HG03520 (cell line): Measurements from ENCODE around the gene TTR.

Experiments
- ATAC-seq: cut with Tn5 transposase; IDR thresholded peaks from one replicate; pipeline ENCODE4 v1.9.1; 2021; ENCODE audit warnings: mild to moderate bottlenecking, moderate library complexity; ENCODE audit not compliant: unreplicated experiment

The TTR gene

DNA sequence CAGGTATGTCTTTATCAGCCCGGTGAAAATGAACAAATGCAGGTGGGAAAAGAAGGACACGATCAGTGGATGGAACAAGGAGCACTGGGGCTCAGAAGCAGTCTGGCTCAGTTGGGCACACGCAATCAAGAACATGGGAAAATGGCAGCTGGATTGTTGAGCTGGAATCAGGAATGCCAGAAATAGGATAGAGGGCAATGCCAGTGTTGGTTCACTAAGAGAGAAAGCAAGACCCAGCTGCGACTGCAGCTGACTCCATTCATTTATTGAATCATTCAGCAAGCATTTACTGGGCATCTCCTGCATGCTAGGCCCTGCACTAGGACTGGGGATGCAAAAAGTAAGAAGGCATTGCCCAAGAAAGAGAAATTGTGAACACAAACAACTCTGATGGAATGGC, 13.6 kb upstream of the TTR start:
- ATAC-seq, result no peak

DNA sequence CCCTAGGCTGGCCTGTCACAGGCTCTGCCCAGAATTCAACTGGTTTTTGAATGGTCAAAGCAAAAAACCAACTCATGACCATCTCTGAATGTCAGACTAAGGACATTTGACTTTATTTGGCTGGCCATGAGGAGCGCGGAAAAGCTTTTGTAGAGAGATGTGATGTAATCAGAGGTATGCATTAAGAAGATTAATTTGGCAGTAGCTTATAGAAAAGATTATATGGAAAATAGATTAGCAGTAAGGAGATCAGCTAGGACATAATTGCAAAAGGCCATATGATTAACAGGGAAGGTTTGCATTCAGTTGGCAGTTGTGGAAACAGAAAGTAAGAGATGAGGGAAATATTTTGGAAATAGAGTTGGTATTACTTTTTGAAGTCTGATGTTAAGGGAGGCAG, 12.3 kb upstream of the TTR start:
- no peak for ATAC-seq

DNA sequence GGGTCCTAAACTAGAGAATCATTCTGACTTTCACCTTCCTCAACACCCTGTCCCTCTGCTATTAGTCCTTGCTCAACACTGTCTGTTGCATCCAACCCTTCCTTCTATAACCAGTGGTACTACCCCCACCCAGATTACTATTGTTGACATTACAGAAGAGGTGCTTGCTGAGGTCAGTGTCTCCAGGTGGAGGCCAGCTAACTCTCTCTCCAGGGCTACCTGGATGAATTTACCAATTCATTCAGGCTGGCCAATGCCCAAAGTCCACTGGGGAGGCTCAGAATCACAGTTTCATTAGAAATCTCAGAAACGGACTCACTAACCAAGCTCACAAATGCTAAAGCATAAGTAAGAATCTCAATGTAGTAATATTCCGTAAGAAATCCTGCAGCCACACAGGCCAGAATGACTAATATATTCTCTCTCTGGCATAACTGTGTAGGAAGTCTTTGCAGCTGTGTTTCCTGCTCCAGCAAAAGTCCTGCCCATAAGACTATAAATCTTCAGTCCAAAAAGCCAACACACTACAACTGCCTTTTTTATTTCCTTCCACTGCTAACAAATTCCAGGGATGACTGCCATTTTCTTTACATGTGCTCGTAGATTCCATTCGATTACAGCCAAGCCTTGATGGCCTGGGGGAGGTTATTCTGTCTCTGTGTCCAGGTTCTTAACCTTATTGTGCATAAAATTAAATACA, 10.0 kb upstream of the TTR start:
- ATAC-seq, result no peak

DNA sequence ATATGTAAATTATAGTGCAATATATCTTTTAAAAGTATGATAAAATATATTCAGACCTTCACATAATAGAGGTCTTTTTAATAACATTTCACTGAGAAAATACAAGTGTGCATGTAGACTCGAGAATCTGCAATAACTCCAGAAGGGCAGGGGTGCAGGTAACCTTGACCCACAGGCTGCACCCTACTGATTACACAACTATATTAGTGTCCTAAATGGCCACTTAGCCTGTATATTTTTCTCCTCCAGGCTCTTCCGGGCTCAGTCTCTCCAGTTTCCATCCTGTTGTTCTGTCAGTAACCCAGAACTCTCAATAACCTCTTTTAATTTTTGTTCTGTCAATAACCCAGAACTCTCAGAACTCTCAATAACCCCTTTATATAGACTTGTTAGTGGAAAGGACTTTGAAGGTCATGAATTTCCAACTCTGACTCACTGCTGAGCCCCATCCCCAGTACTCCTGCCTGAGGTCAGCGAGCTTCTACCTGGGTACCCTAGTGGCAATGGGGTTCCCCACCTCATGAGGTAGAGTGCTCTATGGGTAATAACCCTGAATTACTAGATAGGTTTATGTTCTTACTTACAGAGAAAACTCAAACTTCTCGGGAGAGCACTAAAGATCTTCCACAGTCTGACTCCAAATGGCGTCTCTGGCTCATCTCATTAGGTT, 8.4 kb upstream of the TTR start:
- no peak for ATAC-seq

DNA sequence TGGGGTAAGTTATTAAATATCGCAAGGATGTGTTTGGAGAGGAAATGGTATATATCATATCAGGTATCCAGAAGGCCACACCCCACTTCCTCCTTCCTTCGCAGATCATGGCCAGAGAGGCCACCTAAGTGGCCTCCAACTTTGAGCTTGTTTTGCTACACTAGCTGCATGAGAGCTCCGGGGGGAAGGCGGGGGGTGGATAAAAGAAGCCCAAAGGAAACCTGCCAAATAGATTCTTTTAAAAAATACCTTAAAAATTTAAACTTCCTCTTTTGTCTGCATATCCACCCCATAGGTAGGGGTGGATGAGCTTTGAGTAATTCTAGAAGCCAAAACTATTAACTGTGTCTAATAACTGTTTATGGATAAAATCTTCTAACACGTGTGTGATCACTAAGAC, 5.7 kb upstream of the TTR start:
- no peak for ATAC-seq

DNA sequence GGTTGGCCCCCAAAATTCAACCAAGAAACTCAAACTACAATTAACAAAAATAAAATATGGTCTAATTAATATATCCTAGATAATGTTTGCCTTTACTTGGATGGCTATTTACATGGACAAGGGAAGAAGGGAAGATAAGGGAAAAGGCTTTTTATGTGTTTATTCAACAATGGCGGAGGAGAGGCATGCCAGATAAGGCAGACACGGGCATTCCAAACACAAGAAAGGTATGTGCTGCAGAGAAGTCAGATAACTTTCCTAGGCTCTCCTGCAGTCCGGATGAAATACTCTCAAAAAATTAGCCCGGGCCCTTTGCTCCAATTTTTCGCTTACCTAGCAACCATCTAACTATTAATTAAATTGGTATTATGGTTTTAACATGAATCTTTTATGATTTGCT, 5.1 kb upstream of the TTR start:
- ATAC-seq, result no peak

DNA sequence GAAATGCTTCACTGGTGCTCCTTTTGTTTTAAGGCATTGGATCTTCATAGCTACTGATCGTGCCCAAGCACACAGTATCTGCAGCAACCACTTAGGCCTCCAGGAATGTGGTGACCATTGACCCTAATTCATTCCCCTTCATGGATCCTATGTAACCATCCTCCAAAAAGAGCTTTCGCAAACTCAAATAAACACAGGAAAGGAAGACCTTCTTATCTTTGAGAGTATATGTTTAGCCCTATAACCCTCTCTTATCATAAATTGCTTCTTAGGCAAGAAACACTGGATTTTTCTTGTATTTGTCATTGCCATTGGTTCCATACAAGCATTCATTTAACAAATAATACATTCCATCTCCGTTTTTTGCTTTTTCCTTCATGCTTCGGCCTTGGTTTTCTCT, 4.1 kb upstream of the TTR start:
- no peak for ATAC-seq

DNA sequence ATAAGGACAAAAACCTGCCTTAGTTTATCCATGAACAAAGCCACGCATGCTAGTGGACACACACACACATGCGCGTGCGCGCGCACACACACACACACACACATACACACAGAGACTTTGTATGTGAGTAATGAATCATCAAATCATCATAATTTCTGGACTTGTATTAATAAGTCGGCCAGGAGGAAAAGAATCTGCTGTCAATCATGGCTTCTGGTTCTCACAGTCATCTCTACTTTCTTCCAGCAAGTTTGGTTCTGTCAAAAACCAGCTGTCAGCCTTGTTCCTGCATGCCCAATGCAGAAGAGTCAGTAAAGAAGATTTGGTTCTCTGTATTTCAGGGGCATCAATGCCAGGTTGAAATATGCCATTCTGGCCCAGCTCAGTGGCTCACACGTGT, 1.1 kb upstream of the TTR start:
- no peak for ATAC-seq

DNA sequence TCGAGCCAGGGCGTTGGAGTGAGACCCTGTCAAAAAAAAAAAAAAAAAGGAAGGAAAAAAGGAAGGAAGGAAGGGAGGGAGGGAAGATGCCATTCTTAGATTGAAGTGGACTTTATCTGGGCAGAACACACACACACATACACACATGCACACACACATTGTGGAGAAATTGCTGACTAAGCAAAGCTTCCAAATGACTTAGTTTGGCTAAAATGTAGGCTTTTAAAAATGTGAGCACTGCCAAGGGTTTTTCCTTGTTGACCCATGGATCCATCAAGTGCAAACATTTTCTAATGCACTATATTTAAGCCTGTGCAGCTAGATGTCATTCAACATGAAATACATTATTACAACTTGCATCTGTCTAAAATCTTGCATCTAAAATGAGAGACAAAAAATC, 564 bp upstream of the TTR start:
- no peak for ATAC-seq

DNA sequence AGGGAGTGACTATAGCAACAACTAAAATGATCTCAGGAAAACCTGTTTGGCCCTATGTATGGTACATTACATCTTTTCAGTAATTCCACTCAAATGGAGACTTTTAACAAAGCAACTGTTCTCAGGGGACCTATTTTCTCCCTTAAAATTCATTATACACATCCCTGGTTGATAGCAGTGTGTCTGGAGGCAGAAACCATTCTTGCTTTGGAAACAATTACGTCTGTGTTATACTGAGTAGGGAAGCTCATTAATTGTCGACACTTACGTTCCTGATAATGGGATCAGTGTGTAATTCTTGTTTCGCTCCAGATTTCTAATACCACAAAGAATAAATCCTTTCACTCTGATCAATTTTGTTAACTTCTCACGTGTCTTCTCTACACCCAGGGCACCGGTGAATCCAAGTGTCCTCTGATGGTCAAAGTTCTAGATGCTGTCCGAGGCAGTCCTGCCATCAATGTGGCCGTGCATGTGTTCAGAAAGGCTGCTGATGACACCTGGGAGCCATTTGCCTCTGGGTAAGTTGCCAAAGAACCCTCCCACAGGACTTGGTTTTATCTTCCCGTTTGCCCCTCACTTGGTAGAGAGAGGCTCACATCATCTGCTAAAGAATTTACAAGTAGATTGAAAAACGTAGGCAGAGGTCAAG, 955 bp downstream of the TTR start:
- no peak for ATAC-seq

DNA sequence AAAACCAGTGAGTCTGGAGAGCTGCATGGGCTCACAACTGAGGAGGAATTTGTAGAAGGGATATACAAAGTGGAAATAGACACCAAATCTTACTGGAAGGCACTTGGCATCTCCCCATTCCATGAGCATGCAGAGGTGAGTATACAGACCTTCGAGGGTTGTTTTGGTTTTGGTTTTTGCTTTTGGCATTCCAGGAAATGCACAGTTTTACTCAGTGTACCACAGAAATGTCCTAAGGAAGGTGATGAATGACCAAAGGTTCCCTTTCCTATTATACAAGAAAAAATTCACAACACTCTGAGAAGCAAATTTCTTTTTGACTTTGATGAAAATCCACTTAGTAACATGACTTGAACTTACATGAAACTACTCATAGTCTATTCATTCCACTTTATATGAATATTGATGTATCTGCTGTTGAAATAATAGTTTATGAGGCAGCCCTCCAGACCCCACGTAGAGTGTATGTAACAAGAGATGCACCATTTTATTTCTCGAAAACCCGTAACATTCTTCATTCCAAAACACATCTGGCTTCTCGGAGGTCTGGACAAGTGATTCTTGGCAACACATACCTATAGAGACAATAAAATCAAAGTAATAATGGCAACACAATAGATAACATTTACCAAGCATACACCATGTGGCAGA, 3.6 kb downstream of the TTR start:
- ATAC-seq, result no peak

DNA sequence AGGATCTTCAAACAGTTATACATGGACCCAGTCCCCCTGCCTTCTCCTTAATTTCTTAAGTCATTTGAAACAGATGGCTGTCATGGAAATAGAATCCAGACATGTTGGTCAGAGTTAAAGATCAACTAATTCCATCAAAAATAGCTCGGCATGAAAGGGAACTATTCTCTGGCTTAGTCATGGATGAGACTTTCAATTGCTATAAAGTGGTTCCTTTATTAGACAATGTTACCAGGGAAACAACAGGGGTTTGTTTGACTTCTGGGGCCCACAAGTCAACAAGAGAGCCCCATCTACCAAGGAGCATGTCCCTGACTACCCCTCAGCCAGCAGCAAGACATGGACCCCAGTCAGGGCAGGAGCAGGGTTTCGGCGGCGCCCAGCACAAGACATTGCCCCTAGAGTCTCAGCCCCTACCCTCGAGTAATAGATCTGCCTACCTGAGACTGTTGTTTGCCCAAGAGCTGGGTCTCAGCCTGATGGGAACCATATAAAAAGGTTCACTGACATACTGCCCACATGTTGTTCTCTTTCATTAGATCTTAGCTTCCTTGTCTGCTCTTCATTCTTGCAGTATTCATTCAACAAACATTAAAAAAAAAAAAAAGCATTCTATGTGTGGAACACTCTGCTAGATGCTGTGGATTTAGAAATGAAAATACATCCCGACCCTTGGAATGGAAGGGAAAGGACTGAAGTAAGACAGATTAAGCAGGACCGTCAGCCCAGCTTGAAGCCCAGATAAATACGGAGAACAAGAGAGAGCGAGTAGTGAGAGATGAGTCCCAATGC, 4.6 kb downstream of the TTR start:
- ATAC-seq, result no peak

DNA sequence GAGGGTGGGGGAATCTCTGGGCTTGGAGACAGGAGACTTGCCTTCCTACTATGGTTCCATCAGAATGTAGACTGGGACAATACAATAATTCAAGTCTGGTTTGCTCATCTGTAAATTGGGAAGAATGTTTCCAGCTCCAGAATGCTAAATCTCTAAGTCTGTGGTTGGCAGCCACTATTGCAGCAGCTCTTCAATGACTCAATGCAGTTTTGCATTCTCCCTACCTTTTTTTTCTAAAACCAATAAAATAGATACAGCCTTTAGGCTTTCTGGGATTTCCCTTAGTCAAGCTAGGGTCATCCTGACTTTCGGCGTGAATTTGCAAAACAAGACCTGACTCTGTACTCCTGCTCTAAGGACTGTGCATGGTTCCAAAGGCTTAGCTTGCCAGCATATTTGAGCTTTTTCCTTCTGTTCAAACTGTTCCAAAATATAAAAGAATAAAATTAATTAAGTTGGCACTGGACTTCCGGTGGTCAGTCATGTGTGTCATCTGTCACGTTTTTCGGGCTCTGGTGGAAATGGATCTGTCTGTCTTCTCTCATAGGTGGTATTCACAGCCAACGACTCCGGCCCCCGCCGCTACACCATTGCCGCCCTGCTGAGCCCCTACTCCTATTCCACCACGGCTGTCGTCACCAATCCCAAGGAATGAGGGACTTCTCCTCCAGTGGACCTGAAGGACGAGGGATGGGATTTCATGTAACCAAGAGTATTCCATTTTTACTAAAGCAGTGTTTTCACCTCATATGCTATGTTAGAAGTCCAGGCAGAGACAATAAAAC, 6.5 kb downstream of the TTR start:
- ATAC-seq, result no peak

DNA sequence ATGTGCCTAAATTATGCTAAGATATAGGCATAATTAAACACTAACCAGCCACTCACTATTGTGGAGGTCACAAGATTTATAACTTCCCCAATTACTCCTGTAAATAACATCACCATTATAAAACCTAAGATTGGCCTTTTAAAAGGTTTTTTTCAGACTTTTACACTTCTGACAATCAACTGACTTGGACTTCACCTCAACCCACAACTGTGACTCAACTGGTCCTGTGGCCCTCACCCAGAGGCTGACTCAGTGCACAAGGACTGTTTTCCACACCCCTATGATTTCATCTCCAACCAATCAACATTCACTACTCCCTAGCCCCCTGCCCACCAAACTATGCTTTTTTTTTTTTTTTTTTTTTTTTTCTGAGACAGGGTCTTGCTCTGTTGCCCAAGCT, 11.6 kb downstream of the TTR start:
- no peak for ATAC-seq

DNA sequence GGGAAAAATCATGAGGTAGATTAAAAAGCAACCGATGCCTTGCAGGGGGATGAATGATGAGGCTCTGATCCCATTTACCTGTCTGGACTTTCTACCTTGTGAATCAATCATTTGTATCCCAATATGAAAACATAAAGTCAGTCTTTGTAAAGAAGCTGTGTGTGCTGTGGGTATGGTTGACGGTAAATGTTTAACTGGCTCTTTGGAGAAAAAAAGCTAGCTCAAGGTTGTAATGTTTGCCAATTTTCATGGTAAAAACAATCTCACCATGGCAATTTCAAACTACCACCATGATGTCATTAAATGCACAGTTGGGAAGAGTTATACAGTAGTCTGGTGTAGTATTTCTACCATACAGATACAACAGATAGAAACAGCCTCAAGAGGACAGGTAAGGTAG, 14.6 kb downstream of the TTR start:
- ATAC-seq, result no peak

DNA sequence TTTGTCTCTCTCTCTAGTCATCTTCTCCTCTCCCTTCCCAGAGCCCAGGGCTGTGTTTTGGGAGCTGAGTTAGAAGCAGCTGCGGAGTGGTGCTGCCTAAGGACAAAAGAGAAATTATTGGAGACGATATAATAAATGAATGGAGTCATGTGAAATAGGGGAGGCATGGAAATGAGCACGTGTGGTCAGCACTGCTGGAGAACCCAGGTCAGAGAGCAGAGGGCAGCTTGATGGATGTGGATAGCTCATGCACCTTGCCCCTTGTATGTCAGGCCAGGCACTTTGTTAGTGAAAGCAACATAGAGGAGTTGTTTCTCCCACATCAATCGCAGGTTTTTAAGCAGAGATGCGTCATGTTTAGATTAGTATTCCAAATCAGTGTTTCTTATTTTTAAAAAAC, 15.7 kb downstream of the TTR start:
- no peak for ATAC-seq

DNA sequence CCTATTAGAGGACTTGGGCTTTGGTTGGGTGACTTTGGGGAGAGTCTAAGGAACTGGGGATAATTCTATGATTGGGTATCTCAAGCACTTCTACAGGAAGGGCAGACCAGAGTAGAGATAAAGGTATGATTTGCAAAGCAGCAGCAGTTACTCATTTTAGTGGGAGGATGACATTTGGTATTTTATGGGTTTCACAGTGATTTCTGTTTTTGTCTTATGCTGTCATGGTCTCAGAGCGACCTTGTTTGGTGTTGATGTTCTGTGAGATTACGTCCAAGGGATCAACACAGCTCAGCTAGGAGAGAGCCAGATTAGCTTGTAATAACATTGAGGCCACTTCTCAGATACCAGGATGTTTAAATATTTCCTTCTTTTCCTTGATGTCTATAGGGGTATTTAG, 18.2 kb downstream of the TTR start:
- no peak for ATAC-seq

DNA sequence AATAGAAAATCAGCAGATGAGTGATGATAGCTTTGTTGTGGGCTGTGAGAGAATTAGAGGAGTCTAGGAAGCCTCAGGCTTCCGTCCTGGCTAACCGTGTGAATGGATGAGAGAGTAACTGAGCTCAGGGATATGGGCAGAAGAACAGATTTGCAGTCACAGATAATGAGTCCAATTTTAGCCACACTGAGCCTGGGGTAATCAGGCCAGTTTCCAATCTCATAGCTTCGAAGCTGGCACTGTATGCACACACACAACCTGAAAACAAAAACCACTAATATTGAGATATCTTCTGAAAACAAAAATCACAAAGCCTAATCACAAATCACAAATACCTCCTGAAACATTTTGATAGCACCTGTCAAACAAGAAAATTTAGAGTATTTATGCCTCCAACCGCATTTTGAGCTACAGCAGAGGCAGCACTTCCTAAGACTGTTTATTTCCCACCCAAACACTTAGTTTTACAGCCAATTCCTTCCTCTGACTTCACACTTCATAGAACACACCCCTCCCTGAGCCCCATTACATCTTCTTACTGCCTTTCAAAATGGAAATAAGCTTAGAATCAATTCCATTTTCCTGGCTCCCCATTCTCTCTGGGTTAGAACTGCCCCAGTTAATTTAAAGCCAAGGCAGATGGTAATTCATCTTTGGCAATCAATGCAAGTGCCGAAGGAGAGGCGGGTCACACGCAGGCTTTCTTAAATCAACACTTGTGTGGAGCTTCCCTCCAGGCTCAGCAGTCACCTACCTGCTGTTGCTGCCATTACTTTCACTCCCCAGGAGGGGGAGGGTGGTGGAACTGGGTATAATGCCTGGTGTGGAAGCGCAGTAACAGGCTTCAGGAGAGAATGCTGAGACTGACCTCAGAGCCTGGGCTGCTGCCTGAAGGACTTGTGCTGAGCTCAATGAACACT, 18.9 kb downstream of the TTR start:
- no peak for ATAC-seq

DNA sequence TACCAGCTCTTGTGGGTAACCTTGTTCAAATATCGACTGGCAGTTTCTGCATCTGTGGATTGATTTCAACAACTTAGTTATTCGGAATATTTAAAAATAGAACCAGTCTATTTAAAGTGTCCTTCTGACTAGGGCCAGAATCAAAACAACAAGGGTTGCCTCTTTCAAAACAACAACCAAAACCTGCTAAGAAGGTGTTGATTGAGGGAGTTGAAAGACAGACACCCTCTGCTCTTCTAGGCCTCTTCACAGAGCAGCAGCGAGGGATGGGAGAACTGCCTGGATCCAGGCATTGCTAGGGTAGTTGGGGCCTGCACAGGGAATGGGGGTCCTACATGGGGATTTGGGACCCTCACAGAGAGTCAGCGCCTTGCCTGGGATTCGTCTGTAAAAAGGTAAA, 19.8 kb downstream of the TTR start:
- no peak for ATAC-seq
